Measurements from ENCODE around the gene NCR2.
"Not testable (repeated sequence)": the region's sequence is repeated elsewhere in the genome, so short reads cannot be mapped to it uniquely, and the experiment has no call there.

NCR2 gene, protein sequence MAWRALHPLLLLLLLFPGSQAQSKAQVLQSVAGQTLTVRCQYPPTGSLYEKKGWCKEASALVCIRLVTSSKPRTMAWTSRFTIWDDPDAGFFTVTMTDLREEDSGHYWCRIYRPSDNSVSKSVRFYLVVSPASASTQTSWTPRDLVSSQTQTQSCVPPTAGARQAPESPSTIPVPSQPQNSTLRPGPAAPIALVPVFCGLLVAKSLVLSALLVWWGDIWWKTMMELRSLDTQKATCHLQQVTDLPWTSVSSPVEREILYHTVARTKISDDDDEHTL

DNA sequence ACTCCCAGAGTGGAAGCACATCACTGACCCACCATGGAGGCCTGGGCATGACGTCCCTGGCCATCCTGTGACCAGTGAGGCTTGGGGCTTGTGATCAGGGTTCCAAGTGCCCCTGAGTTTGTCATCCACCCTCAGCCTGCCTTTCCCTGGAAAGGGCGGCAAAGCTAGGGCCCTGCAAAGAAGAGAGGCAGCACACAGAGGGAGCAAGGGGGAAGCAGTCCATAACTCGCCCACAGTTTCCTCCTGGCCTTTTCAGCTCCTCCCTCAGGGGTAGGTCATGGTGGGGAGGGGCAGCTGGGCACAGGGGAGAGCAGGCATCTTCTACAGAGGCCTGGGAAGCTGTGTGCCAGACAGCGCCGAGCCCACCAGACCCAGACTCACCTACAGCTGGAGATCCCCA lies at the start of gene NCR2:
TSS of gene NCR2 (plus strand) at position 313 of the 400 bp plus-strand sequence. CDS start 269 bp downstream, outside the sequence.
- DNase-seq, result no peak

- DNase-seq, result peak; percentile 98
Observed at GRCh38 chr6:41286544-41287346, 48.7 kb upstream of the NCR2 start, which contains the start of gene TREM1. Gene TREM1, minus strand, starts transcription at chr6:41286682. Its CDS starts 27 bp downstream, at chr6:41286655.

GRCh38 chr6:41288030-41288753 lies 47.2 kb upstream of the NCR2 start:
- DNase-seq, result peak; percentile 25

DNA sequence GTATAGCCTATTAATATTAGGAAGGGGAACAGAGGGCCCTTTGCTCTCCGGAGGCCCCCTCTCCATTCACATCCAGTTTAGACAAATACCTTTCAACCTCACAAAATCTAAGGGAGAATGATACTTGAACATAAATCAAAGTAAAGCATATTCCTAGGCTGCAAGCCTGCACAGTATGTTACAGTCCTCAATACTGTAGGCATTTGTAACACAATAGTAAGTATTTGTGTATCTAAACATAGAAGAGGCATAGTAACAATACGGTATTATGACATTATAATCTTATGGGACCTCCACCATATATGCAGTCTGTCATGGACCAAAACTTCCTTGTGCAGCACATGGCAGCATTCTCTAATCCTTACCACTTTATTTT lies 46.7 kb upstream of the NCR2 start:
- DNase-seq, result no peak

GRCh38 chr6:41289815-41290214 lies 45.6 kb upstream of the NCR2 start:
- no peak for DNase-seq

- DNase-seq, result no peak
Observed at GRCh38 chr6:41291717-41292116, 43.7 kb upstream of the NCR2 start.

- DNase-seq, result peak; percentile 47
Observed at GRCh38 chr6:41294214-41294872, 41.1 kb upstream of the NCR2 start.

GRCh38 chr6:41297248-41297647 lies 38.2 kb upstream of the NCR2 start:
- DNase-seq, result not testable (repeated sequence)

DNA sequence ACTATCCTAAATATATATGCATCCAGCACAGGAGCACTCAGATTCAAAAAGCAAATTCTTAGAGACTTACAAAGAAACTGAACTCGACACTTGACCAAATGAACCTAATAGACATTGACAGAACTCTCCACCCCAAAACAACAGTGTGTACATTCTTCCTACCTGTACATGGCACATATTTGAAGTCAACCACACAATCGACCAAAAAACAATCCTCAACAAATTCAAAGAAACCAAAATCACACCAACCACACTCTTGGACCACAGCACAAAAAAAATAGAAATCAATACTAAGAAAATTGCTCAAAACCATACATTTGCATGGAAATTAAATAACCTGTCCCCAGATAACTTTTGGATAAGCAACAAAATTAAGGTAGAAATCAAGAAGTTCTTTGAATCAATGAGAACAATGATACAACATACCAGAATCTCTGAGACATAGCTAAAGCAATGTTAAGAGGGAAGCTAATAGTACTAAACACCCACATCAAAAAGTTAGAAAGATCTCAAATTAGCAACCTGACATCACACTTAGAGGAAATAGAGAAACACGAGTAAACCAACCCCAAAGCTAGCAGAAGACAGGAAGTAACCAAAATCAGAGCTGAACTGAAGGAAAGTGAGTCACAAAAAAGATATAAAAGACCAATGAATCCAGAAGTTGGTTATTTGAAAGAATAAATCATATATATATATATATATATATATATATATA lies 36.5 kb upstream of the NCR2 start:
- DNase-seq, result peak; percentile 61

DNA sequence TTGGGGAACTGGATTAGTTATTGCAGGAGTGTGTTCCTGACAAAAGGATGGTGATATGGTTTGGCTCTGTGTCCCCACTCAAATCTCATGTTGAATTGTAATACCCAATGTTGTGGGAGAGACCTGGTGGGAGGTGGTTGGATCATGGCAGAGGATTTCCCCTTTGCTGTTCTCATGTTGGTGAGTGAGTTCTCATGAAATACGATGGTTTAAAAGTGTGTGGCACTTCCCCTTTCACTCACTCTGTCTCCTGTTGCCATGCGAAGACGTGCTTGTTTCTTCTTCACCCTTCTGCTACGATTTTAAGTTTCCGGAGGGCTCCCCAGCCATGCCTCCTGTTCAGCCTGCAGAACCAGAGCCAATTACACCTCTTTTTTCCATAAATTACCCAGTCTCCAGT lies 32.8 kb upstream of the NCR2 start:
- peak; percentile 89 for DNase-seq

- peak; percentile 3 for DNase-seq
Observed at GRCh38 chr6:41306187-41306854, 29.1 kb upstream of the NCR2 start.

GRCh38 chr6:41315203-41315602 lies 20.2 kb upstream of the NCR2 start:
- no peak for DNase-seq

DNA sequence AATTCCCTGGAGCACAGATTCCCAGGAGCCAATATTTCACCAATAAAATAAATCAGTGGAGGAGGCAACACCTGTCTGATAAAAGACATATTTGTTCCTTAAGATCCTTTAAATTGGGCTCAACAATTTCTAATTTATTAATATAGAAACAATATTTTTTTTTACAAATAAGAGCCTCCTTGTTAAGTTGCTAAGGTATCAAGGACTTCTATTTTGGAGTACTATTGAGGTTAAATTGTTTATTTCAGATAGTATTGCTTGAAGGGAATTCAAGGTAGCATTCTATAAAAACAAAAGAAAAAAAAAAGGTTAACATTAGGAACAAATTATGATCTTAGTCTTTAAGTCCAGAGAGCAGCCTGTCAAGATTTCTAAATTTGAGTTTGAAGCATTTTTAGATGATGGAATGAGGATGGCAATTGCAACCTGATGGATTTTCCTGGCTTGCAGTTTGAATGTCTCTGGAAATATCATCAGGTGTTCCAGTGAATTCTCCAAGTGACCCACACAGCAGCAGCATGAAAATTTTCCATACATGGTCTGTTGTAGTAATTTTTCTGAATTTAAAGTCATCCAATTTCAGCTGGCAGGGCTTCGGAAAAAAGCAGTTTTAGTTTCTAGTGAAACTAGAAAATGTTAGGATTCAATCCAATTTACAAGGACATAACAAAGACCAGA lies 19.3 kb upstream of the NCR2 start:
- DNase-seq, result no peak

- DNase-seq, result no peak
Observed at GRCh38 chr6:41318261-41318653, 17.2 kb upstream of the NCR2 start.

DNA sequence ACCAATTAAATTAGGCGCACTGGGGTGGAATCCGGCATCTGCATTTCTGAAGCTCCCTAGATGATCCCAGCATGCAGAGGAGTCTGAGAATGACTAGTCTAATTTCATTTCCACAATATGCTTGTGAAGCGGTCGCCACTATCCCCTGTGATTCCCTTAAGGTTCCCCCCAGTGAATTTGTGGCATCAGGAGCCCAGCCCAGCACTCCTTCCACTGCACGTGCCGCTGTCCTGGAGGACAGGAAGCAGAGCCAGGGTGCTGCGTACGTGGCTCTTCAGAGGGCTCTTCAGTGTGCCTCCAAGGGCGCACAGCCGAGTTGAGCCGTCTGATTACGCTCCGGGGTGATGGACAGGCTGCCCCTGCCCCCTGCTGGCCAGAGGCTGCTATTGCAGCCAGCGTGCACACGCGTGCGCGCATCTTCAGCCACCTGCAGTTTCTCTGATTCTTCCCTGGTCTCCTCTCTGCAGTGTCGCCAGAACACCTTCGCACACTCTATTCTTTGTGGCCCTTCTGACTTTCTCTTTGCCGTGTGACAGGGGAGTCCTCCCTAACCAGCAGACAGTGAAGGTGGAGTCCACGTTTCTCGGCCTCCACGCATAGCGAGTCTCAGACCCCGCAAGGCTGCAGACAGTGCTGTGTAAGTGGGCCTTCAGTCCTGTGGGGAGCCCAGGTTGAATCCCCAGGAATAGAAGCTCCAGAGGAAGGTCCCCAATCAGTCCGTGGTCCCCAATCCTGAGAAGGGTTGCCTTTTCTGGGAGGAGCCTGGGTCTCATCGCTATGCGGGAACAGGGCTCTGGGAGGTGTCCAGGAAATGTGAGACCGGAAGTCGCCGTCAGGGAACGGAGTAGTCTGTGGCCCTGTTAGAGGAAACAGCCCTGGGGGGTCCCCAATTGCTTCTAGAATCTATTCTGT lies 16.5 kb upstream of the NCR2 start:
- DNase-seq, result peak; percentile 75

DNA sequence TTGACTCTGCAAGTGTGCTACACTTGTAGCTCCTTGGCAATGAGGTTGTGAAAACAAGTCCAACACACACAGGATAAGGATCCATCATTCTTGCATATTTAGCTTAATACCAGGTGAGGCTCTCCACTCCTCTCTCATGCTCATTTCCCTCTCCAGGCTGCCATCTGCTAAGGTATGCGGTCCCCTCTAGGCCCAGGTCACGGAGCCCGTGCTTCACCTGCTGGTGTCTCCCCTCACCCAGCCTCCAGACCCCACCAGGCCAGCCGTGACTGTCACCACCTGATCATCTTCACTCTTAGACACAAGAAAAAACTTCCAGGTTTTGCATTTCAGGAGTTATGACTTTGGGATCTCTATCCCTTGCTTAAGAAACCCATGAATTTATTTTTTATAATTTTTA lies 14.2 kb upstream of the NCR2 start:
- no peak for DNase-seq

DNA sequence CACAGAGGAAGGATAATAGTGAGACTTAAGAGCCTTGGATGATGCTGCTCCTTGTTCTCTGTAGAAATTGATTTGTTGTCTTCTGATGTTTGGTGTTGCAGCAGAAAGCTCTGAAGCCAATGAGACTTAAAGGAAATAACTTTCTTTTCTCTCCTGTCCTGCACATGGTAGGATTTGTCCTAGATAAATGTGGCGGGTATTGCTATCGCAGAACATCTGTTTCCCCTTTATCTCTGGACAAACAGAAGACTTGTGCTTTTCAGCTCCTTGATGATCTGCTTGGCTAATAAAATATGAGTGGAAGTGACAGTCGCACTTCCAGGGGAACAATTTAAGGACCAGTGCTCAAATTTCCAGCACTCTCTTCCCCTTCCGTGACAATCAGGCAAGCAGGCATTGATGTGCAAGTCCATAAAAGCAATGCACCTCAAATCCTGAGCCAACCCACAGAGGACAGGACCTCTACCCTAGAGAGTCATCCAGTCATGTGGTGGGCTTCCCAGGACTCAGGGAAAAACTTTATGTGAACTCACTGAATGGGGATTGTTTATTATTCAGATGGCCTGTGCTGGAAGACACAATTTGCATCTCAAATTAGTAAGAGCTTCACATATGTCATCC lies 9.9 kb upstream of the NCR2 start:
- DNase-seq, result no peak

- no peak for DNase-seq
Observed at GRCh38 chr6:41326092-41326491, 9.3 kb upstream of the NCR2 start.

DNA sequence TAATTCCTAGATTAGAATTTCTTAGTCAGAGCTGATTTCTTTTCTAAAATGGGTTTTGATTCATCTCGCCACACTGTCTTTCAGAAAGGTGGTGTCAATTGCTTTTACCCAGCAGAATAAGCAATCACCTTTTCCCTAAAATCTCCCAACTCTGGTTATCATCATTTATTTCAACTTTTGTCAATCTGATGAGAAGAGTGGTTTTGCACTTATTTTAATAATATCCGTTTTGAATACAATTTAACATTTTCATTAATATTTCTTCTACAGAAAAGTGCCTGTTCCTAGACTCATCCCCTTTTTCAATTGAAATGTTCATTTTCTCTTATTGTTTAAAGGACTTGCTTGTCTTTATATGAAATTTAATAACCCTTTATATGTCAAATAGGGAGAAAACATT lies 8.2 kb upstream of the NCR2 start:
- DNase-seq, result no peak
